ENCODE measurements around the gene PTPRN. TPM values are rescaled to one million over a fixed set of nuclear protein-coding genes. Genes with fewer than 3 reads are reported as not detected.
A peak's percentile ranks its signal among the peaks of the same experiment; 100 is the strongest.

The PTPRN gene
- total and polyA plus RNA-seq, 9 of the 15 experiments (the other 6 are each of a cell fraction or from before 2014, with no cell fraction given) = 0.15 to 2.4 (median 0.43) TPM; not detected in 1

- no peak for TF ChIP-seq E4F1 (CRISPR knock-in tag; IDR thresholded peaks at IDR 0.05; ENCODE audit: borderline replicate concordance)
- TF ChIP-seq SMAD1 (IDR thresholded peaks at IDR 0.05; ENCODE audit: low read depth, low read length, partially characterized antibody) = no peak
- no peak for TF ChIP-seq NELFE (IDR thresholded peaks at IDR 0.05; ENCODE audit: insufficient read depth, insufficient read length)
- no peak for TF ChIP-seq SRSF3 (IDR thresholded peaks at IDR 0.05; ENCODE audit: insufficient read depth, low read length)
- TF ChIP-seq MCM2 (IDR thresholded peaks at IDR 0.05; ENCODE audit: low read depth) = no peak
- no peak for TF ChIP-seq BRD4 (IDR thresholded peaks at IDR 0.05)
- TF ChIP-seq NRF1 (conservative IDR thresholded peaks at IDR 0.05 in 1 of 2, IDR thresholded peaks at IDR 0.05 in 1 of 2) = no peak
- no peak for TF ChIP-seq U2AF2 (optimal IDR thresholded peaks at IDR 0.05; ENCODE audit: low read depth, low read length)
- no peak for TF ChIP-seq MLX (CRISPR knock-in tag; conservative IDR thresholded peaks at IDR 0.05)
- no peak for TF ChIP-seq ZSCAN32 (CRISPR knock-in tag; IDR thresholded peaks at IDR 0.05)
- TF ChIP-seq RAD21 (CRISPR knock-in tag; conservative IDR thresholded peaks at IDR 0.05 in 1 of 2, IDR thresholded peaks at IDR 0.05 in 1 of 2) = peak in 1 of 2 experiments; percentile 25; a peak in 2 of 4 replicates
- TF ChIP-seq KAT2B (IDR thresholded peaks at IDR 0.05; ENCODE audit: low read depth, low read length) = no peak
- TF ChIP-seq ZNF165 (CRISPR knock-in tag; IDR thresholded peaks at IDR 0.05; ENCODE audit: borderline replicate concordance) = no peak
- no peak for TF ChIP-seq RFX5 (IDR thresholded peaks at IDR 0.05; ENCODE audit: low read depth, low read length)
- TF ChIP-seq ZNF639 (CRISPR knock-in tag; conservative IDR thresholded peaks at IDR 0.05 in 1 of 2, IDR thresholded peaks at IDR 0.05 in 1 of 2) = no peak
- no peak for TF ChIP-seq HOXB6 (CRISPR knock-in tag; IDR thresholded peaks at IDR 0.05; ENCODE audit: borderline replicate concordance)
- no peak for TF ChIP-seq SREBF1 (IDR thresholded peaks at IDR 0.05; ENCODE audit: borderline replicate concordance, low read depth, low read length)
- TF ChIP-seq ZNF449 (CRISPR knock-in tag; IDR thresholded peaks at IDR 0.05) = no peak
- no peak for TF ChIP-seq NCOA6 (IDR thresholded peaks at IDR 0.05)
- peak; percentile 17; the same call in 1 of the 2 replicates for TF ChIP-seq CXXC5 (CRISPR knock-in tag; IDR thresholded peaks at IDR 0.05)
- TF ChIP-seq RBFOX2 (IDR thresholded peaks at IDR 0.05; ENCODE audit: low read depth, low read length) = peak; percentile 13; the same call in 1 of the 2 replicates
Observed at GRCh38 chr2:219296142-219296541, 13.1 kb downstream of the PTPRN start (continued).
